ENCODE data around the gene APOA5.
"Not testable (repeated sequence)": the region's sequence is repeated elsewhere in the genome, so short reads cannot be mapped to it uniquely, and the experiment has no call there.

The APOA5 gene

DNA sequence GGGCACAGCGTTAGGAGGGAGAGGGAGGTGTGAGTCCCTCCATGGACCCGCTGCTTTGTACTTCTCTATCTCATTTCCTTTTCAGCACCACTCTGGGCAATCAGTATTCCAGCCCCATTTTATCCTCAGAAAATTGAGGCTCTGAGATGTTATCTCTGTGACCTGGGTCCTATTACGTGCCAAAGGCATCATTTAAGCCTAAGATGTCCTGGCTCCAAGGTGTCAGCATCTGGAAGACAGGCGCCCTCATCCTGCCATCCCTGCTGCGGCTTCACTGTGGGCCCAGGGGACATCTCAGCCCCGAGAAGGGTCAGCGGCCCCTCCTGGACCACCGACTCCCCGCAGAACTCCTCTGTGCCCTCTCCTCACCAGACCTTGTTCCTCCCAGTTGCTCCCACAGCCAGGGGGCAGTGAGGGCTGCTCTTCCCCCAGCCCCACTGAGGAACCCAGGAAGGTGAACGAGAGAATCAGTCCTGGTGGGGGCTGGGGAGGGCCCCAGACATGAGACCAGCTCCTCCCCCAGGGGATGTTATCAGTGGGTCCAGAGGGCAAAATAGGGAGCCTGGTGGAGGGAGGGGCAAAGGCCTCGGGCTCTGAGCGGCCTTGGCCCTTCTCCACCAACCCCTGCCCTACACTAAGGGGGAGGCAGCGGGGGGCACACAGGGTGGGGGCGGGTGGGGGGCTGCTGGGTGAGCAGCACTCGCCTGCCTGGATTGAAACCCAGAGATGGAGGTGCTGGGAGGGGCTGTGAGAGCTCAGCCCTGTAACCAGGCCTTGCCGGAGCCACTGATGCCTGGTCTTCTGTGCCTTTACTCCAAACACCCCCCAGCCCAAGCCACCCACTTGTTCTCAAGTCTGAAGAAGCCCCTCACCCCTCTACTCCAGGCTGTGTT, 37.2 kb upstream of the APOA5 start:
- no peak for DNase-seq (ENCODE audit: low read depth in 2 of 2)

DNA sequence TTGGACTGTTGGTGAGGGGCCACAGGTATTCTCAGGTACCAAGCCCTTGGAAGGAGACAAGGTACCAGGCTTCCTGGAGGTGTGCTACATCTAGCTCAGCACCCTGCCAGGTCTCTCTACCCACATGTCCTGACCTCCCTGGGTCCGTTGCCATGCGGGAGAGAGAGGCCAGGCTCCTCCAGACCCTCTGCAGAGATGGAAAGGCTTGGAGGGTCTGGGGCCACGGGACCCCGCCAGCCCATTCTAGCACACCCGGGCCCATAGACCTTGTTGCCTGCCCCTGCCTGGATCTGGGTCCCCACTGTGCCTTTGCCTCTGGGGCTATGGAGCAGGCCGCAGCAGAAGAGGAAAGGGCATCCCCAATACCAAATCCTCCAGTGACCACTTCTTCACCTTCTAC, 35.8 kb upstream of the APOA5 start:
- DNase-seq (ENCODE audit: low read depth in 2 of 2) = no peak

DNA sequence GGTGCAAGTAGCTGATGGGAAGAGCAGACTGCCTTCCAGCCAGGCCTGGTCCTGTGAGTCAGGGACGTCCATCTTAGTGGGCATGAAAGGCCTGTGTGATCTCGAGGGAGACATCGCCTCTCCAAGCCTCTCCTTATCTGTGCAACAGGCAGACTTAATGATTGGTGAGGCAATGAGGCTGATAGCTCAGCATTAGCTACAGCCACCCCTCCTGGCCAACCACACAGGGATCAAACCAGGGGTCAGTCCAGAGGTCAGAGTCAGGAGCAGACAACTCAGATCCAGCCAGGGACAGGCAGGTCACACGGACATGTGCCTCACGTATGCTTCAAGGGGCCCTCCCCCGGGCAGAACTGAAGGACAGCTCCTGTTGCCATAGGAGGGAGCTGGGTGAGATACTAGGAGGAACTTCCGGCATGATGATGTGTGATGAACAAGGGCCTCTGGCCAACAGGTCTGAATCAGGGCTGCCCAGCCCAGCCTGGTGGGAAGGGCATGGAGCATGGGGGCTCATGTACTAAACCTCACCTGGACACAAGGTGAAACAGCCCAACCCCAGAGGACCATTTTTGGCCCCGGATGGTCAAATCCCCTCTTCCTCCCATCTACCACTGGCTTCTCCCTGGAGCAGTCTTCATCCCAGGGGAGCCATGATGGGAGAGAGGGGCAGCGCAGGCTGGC, 35.2 kb upstream of the APOA5 start:
- DNase-seq (ENCODE audit: low read depth in 2 of 2) = no peak

DNA sequence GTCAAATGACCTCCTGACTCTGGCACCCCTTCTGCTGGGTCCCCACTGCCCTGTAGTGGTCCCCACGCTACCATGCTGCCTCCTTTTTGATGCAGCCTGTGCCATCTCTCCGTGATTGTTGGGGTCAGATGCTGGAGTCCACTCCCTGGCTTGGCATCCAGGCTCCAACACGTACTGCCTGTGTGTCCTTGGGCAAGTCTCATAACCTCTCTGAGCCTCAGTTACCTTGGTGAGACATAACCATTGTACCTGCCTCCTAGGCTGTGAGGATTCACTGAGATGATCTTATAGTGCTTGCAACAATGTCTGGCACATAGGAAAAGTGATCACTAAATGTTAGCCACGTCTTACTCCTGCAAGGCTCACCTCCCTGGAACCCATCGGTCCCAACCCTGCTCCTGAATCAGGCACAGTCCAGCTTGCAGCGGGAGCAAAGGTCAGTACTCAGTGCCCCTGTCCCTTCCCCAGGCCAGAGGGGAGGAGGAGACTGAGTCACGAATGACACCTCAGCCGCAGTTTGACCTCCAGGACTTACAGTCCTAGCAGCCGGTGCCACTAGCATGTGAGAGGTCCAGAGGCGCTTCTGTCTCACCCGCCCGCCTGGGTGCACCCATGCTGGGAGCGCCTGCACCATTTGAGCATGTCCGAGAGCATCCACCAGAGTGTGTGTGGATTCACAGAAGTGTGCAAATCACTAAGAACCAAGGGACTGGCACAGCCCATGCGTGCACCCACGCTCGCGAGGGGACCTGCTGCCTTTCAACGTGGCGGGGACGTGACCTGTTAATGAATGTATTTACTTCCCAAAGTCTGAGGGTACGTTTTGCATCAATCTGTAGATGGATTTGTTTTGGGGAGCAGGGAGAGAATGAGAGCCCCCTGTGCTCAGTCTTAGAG, 34.4 kb upstream of the APOA5 start:
- no peak for DNase-seq (ENCODE audit: low read depth in 2 of 2)

DNA sequence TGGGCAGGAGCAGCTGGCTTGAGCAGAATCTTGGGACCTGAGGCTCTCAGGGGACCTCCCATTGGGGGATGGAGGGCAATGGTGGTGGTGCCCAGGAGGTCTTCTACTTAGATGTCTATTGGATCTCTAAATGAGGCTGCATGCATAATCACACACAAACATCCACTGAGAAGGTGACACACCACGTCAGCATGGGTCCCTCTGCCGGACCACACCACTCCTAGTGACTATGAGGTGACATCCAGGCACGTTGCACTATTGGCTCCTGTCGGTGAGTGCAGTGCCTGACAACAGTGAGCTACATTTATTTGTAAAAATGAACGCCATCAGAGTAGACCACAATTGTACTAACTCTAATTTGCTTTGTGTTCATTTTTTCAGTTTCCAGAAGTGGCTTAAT, 33.8 kb upstream of the APOA5 start:
- DNase-seq (ENCODE audit: low read depth in 2 of 2) = no peak

DNA sequence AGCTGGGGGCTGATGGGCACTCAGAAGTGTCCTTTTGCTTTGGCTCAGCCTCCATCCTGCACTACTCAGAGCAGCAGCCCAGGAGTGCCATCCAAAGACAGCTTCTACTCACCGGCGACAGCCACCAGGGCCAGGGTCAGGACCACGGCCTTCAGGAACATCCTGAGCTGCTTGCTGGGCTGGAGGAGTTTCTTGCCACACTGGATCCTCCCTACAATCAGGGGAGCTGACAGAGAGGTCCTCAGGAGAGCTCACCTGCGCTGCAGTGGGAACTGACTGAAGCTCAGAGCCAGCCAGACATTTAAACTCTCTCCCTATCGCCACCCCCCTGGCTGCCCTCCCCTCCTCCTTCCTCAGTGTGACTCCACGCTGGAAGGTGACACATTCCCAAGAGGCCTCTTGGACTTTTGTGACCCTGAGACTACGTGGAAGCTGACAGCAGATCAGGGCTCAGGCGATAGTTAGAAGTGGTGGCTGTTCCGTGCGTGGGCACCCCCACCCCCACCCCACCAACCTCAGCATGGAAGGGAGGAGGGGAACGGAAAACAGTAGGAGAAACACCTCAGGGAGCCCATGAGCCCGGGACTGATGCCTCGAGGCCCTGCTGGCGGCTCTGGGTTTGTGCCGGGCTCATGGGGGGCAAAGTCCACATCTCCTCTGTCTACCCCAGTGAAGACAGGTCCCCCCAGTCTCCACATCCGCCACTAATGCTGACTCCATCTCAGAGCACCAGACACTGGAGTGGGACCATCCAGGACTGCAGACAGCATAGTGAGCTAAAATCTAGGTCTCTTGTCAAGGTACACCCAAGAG, 31.6 kb upstream of the APOA5 start, which contains the start of gene APOA4:
Gene APOA4 (minus strand): TSS at position 274 of the 813 bp plus-strand sequence. CDS start 113 bp downstream, at position 161.
- DNase-seq (ENCODE audit: low read depth in 2 of 2) = no peak

DNA sequence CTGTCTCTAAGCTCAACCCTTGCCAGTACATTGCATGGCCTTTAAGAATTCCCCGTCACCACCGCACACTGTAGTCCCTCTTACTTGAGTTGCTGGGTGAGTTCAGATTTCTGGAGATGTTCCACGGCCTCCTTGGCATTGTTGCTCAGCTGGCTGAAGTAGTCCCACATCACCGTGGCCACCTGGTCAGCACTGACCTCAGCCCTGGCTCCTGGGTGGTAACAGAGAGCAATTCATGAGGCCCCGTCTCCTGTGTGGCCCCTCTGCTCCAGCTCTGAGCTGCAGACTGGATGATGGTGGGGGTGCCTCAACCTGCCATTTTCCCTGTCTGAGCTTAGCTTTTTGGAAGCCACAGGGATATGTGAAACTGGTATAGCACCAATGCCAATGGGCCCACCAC, 30.9 kb upstream of the APOA5 start:
- no peak for DNase-seq (ENCODE audit: low read depth in 2 of 2)

DNA sequence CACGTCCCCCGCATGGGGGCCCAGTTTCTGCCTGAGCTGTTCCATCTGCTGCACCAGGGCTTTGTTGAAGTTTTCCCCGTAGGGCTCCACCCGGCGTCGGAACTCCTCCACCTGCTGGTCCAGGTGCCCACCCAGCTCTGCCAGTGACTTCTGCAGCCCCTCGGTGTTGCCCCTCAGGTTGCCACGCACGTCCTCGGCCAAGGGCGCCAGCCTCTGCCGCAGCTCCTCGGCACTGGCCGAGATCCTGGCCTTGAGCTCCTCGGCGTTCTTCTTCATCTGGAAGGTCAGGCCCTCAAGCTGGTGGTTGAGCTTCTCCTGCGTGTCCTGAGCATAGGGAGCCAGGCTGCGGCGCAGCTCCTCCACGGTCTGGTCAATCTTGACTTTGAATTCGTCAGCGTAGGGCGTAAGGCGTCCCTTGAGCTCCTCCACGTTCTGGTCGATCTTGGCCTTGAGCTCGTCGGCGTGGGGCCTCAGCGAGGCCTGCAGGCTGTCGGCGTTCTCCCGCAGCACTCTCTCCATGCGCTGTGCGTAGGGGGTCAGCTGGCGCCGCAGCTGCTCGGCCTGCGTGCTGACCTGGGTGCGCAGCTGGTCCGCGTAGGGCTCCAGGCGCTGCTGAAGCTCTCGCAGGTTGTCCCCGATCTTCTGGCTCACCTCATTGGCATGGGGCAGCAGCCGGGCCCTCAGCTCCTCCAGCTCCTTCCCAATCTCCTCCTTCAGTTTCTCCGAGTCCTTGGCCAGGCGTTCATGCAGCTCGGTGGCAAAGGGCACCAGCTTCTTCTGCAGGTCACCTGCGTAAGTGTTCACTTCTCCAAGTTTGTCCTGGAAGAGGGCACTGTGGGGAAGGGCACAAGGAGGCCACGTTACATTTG, 29.6 kb upstream of the APOA5 start:
- no peak for DNase-seq (ENCODE audit: low read depth in 2 of 2)

DNA sequence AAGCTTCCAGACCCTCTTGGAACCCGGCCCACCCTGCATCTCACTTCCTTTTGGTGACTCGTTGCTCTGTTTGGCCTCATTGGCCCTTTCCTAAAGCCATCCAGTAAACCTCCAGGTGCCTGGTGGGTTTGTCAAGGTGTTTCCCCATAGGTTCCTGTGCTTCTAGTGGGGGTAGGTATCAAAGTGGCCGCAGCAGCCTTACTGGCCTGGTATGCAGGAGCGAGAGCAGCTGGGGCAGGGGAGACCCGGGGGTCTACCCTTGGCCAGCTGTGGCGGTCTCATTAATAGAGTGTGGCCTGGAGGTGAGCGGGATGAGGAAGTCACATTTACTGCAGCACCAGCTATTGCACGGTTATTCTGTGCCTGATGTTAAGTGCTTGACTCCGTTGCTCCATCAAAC, 27.4 kb upstream of the APOA5 start:
- DNase-seq (ENCODE audit: low read depth in 2 of 2) = no peak

DNA sequence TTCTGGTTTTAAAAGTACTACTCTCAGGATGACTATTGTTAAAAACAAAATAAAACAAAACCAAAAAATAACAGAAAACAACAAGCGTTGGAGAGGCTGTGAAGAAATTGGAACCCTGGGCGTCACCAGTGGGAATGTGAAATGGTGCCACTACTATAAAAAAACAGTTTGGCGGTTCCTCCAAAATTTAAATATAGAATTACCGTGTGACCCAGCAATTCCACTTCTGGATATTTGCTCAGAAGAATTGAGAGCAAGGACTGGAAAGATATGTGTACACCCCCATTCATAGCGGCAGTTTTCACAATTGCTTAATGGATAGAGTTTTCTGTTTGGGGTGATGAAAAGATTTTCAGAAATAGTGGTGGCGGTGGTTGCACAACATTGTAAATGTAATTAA, 22.8 kb upstream of the APOA5 start:
- DNase-seq (ENCODE audit: low read depth in 2 of 2) = no peak

DNA sequence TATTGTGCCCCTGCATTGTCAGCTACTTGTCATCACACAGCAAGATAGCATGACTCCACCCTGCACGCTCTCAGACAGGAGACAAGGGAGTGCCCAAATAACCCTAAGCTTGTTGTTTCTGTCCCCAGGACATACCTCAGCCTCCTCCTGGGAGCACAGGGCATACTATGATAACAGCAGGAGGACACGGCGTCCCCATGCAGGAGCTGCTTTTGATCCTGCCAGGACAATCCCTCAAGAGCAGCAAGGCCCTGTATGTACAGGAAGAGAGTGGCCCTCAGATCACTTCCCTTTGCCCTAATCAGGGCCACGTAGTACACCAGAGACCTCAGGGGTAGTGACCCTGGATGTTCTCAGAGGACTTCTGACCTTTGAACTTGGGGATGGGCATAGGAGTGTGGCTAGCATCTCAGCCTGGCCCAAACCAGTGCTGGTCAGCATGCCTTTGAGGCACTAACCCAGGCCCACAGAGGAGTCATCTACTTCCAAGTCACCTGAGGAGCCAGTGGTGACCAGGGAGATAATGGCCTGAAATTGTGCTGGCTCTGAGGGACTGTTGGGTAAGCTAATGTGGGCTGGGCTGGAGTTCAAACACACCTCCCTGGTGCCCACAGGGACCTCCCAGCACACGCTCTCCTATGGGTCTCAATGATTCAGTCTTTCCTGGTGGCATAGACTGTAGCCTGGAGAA, 22.2 kb upstream of the APOA5 start:
- DNase-seq (ENCODE audit: low read depth in 2 of 2) = no peak

DNA sequence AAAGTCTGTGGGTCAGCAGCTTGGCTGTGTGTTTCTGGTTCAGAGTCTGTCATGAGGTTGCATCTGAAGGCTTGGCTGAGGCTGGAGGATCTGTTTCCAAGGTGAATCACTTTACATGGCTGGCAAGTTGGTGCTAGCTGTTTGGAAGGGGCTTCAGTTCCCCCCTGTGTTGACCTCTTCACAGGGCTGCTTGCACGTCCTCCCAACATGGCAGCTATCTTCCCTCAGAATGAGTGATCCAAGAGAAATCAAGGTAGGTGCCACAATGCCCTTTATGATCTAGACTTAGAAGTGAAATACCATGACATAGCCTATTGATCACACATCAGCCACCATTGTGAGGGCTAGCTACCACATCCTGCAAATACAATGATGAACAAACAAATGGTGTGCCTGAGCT, 21.5 kb upstream of the APOA5 start:
- DNase-seq (ENCODE audit: low read depth in 2 of 2) = no peak

DNA sequence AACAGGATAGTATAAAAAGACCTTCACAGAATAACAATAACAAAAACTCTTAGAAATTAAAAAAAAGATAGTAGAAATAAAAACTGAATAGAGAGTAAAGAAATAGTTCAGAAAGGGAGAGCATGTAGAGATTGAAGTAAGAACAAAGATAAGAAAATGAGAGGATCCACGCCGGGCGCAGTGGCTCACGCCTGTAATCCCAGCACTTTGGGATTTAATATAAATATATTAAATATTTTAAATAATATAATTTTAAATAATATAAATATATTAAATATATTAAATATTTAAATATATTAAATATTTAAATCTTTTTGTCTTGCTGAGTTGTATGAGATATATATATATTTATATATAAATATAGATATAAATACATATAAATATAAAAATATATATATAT, 20.4 kb upstream of the APOA5 start:
- no peak for DNase-seq (ENCODE audit: low read depth in 2 of 2)

DNA sequence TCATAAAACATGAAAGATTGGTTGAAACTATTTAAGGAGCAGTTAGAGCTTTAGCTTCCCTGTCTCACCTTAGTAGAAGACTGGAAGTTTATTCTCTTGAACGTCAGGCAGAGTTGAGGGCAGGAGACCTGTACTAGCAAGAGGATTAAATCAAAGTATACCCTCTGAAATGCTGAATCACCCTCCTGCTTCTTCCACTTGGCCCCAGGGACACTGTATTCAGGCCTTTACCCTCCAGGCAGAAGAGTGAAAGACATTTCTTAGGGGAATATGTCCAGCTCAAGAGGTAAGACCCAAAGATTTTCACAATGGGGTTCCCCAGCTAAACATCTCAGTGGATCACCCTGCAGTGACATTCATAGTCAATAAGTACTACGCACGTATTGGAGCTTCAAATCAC, 19.5 kb upstream of the APOA5 start:
- DNase-seq (ENCODE audit: low read depth in 2 of 2) = no peak

DNA sequence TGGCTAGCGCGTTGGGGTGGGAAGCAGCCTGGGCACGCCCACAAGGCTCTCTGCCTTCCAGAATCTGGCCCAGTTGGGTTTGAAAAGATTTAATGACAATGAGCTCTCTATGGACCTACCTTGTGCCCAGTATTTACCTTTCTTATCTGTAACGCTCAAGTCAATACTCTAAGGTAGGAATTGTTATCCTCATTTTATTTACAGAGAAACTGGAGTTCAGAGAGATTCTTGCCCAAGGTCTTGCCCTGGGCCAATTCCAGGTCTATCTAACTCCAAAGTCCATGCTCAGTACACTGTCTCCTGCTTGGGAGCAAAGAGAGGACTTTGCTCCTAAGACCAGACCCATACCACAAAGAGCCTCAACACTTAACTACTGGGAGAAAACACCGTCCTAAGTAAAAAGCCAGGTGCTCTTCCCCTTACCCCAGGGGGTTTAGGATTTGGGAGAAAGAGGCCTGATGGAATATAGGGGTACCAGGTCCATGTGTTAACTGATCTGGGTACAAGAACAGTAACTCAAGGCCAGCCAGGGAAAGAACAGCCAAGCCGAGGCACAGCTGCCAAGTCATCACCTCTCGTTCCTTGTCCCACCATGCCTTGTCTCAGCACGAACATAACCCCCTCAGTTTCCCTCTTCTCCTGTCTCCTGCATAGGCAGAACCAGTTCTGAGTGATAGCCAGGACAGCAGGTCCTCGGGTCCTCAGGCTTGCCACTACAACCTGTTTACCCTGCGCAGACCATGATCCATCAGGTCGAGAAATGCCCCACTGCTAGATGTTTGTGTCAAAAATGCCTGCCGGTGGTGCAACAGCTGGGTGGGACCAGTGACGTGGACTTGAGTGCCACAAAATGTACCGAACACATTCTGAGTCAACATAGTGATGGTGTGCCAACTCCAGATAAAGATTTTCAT, 16.8 kb upstream of the APOA5 start:
- no peak for DNase-seq (ENCODE audit: low read depth in 2 of 2)

DNA sequence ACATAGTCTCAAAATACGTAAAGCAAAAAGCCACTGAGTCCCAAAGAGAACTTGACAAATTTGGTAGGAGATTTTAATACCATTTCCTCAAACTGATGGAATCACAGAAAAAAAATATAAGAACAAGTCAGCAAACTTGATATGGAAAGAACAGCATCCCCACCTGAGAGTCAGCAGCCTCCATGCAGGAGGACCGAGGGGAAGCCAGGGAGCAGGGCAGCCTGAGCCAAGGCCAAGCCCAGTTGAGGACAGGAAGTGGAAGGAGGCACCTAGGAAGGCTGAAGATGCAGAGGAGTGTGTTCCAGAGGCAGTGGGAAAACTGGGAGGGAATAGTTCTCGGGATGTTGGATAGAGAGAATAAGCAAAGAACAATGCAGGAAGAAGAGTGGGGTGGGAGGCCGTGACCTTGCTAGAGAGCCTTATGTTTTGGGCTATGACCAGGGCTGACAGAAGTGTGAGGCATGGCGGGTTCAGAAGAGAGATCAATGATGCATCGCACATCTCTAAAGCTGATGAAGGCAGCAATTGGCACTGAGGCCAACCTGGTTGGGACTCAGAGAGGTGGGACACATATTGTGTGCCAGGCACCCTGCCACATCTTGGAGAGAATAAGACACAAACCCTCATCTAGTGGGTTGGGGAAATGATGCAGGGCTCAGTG, 16.1 kb upstream of the APOA5 start:
- DNase-seq (ENCODE audit: low read depth in 2 of 2) = no peak

DNA sequence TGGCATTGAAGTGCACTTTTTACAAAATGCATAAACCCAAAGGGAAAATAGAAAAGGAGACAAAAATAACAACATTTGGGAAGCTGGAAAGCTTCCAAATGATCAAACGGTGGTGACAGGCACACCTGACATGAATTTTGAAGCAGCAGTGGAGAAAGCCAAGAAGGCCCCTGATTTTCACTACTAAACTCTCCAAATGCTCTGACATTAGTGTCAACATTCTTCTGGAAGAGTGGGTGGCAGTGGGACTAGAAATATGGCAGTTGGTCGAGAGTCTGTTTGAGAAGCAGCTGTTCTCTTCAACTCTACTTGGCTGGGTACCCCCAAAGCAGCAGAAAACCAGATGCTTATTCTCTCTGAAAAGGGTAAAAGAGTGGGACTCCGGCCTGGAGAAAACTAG, 12.3 kb upstream of the APOA5 start:
- DNase-seq (ENCODE audit: low read depth in 2 of 2) = no peak

DNA sequence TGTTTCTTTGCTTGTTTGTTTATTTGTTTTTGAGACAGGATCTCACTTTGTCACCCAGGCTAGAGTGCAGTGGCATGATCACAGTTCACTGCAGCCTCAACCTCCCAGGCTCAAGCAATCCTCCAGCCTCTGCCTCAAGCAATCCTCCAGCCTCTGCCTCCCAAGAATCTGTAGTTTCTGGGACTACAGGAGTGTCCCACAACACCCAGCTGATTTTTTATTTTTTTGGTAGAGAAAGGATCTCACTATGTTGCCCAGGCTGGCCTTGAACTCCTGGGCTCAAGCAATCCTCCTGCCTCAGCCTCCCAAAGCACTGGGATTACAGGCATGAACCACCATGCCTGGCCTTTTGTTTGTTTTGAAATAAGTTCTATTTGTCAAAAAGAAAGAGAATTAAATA, 10.0 kb upstream of the APOA5 start:
- DNase-seq (ENCODE audit: low read depth in 2 of 2) = not testable (repeated sequence)

Measured in fibroblast of skin of left biceps (primary cell).